Measurements from ENCODE around the gene VARS1. TPM values are rescaled to one million over a fixed set of nuclear protein-coding genes. Genes with fewer than 3 reads are reported as not detected.

Gene VARS1
- total RNA-seq, 1 experiment from 2014 or later: 132 TPM

GRCh38 chr6:31763619-31763940 lies 32.0 kb downstream of the VARS1 start:
- ChIA-PET CTCF (interaction anchor here (0.6 to 0.8 kb wide), 3 partner anchors 25 to 83 kb away, joined by 3 to 6 read pairs (median 3); partner anchors contain the start of genes ABHD16A and LY6G5C), POLR2A (no interaction called here)
- DNase-seq: peak; percentile 61 to 67
- H3K36me3 Mint-ChIP-seq (ENCODE audit: insufficient read depth, unreplicated experiment): peaks cover 18% of the 10 kb centered on the region
- Histone ChIP-seq H3K4me3 (ENCODE audit: low read depth, low read length) (no peak overlapping the region), H3K9me3 (no peaks in the 10 kb centered on the region), H3K36me3 (ENCODE audit: control insufficient read depth, insufficient read depth, low read length) (0 out of 2 replicates have a peak, but pooled peaks cover 1% of the 10 kb centered on the region), H3K4me1 (peaks cover 9% of the 10 kb centered on the region), H3K27me3 (replicated peaks; ENCODE audit: control insufficient read depth, insufficient read depth, low read length) (no peaks in the 10 kb centered on the region)
- H3K4me1 Mint-ChIP-seq (ENCODE audit: low read depth, unreplicated experiment): peaks cover 10% of the 10 kb centered on the region
- no TSS peak for BruUV-seq (replicated peaks)
- intact Hi-C loops (cut with micrococcal nuclease; ENCODE audit: unreplicated experiment): loop anchor here (1.0 to 2.0 kb wide), 2 partner anchors 25 to 34 kb away; partner anchors contain the start of gene DDAH2
- no peaks in the 10 kb centered on the region for H3K27me3 Mint-ChIP-seq (ENCODE audit: insufficient read depth, unreplicated experiment)
- H3K4me3 Mint-ChIP-seq (ENCODE audit: unreplicated experiment): peak overlapping the region; percentile 4
- no peak for TF ChIP-seq CTCF (IDR thresholded peaks at IDR 0.05; ENCODE audit: insufficient read depth in 1 of 2, low read depth in 1 of 2, low read length in 1 of 2, severe bottlenecking in 1 of 2, unreplicated experiment in 1 of 2)
- H3K27ac Mint-ChIP-seq (ENCODE audit: unreplicated experiment): peak overlapping the region; percentile 29
- no peaks in the 10 kb centered on the region for H3K9me3 Mint-ChIP-seq (ENCODE audit: unreplicated experiment)

- ChIA-PET POLR2A (interaction anchor here (0.6 to 0.9 kb wide), 2 partner anchors 24 to 33 kb away, joined by 3 to 14 read pairs; no protein-coding TSS in a partner anchor), CTCF (interaction anchor here (0.6 to 0.8 kb wide), 2 partner anchors 60 to 82 kb away, joined by 3 to 6 read pairs; partner anchors contain the start of genes ABHD16A and LY6G5C)
- Mint-ChIP-seq H3K27ac (ENCODE audit: unreplicated experiment) (peak overlapping the region; percentile 29), H3K9me3 (ENCODE audit: unreplicated experiment) (no peaks in the 10 kb centered on the region), H3K4me1 (ENCODE audit: low read depth, unreplicated experiment) (peaks cover 10% of the 10 kb centered on the region), H3K36me3 (ENCODE audit: insufficient read depth, unreplicated experiment) (peaks cover 22% of the 10 kb centered on the region), H3K4me3 (ENCODE audit: unreplicated experiment) (peak overlapping the region; percentile 4), H3K27me3 (ENCODE audit: insufficient read depth, unreplicated experiment) (no peaks in the 10 kb centered on the region)
- peaks cover 9% of the 10 kb centered on the region for H3K4me1 ChIP-seq
- intact Hi-C loops (cut with micrococcal nuclease; ENCODE audit: unreplicated experiment): loop anchor here (1.0 to 2.0 kb wide), 2 partner anchors 24 to 34 kb away; partner anchors contain the start of gene DDAH2
- DNase-seq: no peak
- no peak overlapping the region for H3K4me3 ChIP-seq (ENCODE audit: low read depth, low read length)
- no TSS peak for BruUV-seq (replicated peaks)
- H3K36me3 ChIP-seq (ENCODE audit: control insufficient read depth, insufficient read depth, low read length): 0 out of 2 replicates have a peak, but pooled peaks cover 1% of the 10 kb centered on the region
- TF ChIP-seq CTCF (IDR thresholded peaks at IDR 0.05; ENCODE audit: insufficient read depth in 1 of 2, low read depth in 1 of 2, low read length in 1 of 2, severe bottlenecking in 1 of 2, unreplicated experiment in 1 of 2): no peak
- no peaks in the 10 kb centered on the region for H3K9me3 ChIP-seq
- H3K27me3 ChIP-seq (replicated peaks; ENCODE audit: control insufficient read depth, insufficient read depth, low read length): no peaks in the 10 kb centered on the region
Measured at GRCh38 chr6:31762878-31763618, 32.5 kb downstream of the VARS1 start.

- H3K9me3 Mint-ChIP-seq (ENCODE audit: unreplicated experiment): no peaks in the 10 kb centered on the region
- intact Hi-C loops (cut with micrococcal nuclease; ENCODE audit: unreplicated experiment): loop anchor here (2.0 kb wide), 1 partner anchor 24 kb away; no protein-coding TSS in a partner anchor
- peaks cover 10% of the 10 kb centered on the region for H3K4me1 Mint-ChIP-seq (ENCODE audit: low read depth, unreplicated experiment)
- Histone ChIP-seq H3K4me3 (ENCODE audit: low read depth, low read length) (no peak within 1 kb of the TSS), H3K27me3 (replicated peaks; ENCODE audit: control insufficient read depth, insufficient read depth, low read length) (no peaks in the 10 kb centered on the region), H3K9me3 (no peaks in the 10 kb centered on the region), H3K4me1 (peaks cover 7% of the 10 kb centered on the region), H3K36me3 (ENCODE audit: control insufficient read depth, insufficient read depth, low read length) (0 out of 2 replicates have a peak, but pooled peaks cover 1% of the 10 kb centered on the region)
- CTCF ChIA-PET: no interaction called here
- no peak for DNase-seq
- TF ChIP-seq CTCF (IDR thresholded peaks at IDR 0.05; ENCODE audit: insufficient read depth in 1 of 2, low read depth in 1 of 2, low read length in 1 of 2, severe bottlenecking in 1 of 2, unreplicated experiment in 1 of 2): no peak
- H3K27ac Mint-ChIP-seq (ENCODE audit: unreplicated experiment): peak within 1 kb of the TSS; percentile 29
- peaks cover 29% of the 10 kb centered on the region for H3K36me3 Mint-ChIP-seq (ENCODE audit: insufficient read depth, unreplicated experiment)
- BruUV-seq (replicated peaks): TSS peak; percentile 10
- H3K4me3 Mint-ChIP-seq (ENCODE audit: unreplicated experiment): peak within 1 kb of the TSS; percentile 4
- POLR2A ChIA-PET: interaction anchor here (0.9 kb wide), 1 partner anchor 33 kb away, joined by 3 read pairs; no protein-coding TSS in a partner anchor
- H3K27me3 Mint-ChIP-seq (ENCODE audit: insufficient read depth, unreplicated experiment): no peaks in the 10 kb centered on the region
Measured at GRCh38 chr6:31762356-31762755, 33.2 kb downstream of the VARS1 start, which contains the start of gene SAPCD1. Gene SAPCD1 (plus strand): TSS chr6:31762656. CDS start chr6:31763055, 399 bp downstream.

Measured in Caco-2 (cell line).